ENCODE data around the gene CD38. TPM values are rescaled to one million over a fixed set of nuclear protein-coding genes. Genes with fewer than 3 reads are reported as not detected.

Gene CD38
- total RNA-seq, 1 experiment from 2014 or later: not detected

GRCh38 chr4:15753786-15754185 is 24.3 kb upstream of the CD38 start:
- Histone ChIP-seq H3K4me3 (ENCODE audit: low read depth, low read length, poor library complexity, severe bottlenecking) (no peak overlapping the region), H3K27me3 (replicated peaks; ENCODE audit: insufficient read depth, low read depth, low read length, poor library complexity) (no peaks in the 10 kb centered on the region), H3K36me3 (ENCODE audit: insufficient read depth, low read length, poor library complexity, severe bottlenecking) (no peaks in the 10 kb centered on the region), H3K27ac (ENCODE audit: low read depth, low read length, poor library complexity, severe bottlenecking) (no peak overlapping the region), H3K4me1 (ENCODE audit: insufficient read depth, low read length, poor library complexity, severe bottlenecking) (no peaks in the 10 kb centered on the region), H3K9me3 (ENCODE audit: low read depth, low read length, poor library complexity, severe bottlenecking) (no peaks in the 10 kb centered on the region)
- intact Hi-C loops (cut with micrococcal nuclease; ENCODE audit: unreplicated experiment): no loop called here
- no peak for TF ChIP-seq EZH2 (IDR thresholded peaks at IDR 0.05; ENCODE audit: borderline replicate concordance, low read depth, low read length, poor library complexity, severe bottlenecking)
- TF ChIP-seq, protein P1, sequence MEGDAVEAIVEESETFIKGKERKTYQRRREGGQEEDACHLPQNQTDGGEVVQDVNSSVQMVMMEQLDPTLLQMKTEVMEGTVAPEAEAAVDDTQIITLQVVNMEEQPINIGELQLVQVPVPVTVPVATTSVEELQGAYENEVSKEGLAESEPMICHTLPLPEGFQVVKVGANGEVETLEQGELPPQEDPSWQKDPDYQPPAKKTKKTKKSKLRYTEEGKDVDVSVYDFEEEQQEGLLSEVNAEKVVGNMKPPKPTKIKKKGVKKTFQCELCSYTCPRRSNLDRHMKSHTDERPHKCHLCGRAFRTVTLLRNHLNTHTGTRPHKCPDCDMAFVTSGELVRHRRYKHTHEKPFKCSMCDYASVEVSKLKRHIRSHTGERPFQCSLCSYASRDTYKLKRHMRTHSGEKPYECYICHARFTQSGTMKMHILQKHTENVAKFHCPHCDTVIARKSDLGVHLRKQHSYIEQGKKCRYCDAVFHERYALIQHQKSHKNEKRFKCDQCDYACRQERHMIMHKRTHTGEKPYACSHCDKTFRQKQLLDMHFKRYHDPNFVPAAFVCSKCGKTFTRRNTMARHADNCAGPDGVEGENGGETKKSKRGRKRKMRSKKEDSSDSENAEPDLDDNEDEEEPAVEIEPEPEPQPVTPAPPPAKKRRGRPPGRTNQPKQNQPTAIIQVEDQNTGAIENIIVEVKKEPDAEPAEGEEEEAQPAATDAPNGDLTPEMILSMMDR (conservative IDR thresholded peaks at IDR 0.05; ENCODE audit: low read depth, low read length): no peak
- BruUV-seq (replicated peaks): no TSS peak
- ChIA-PET CTCF (no interaction called here), POLR2A (ENCODE audit: low non-redundant PET) (no interaction called here)
- DNase-seq (ENCODE audit: low spot score): no peak

- CTCF ChIA-PET: no interaction called here
- Histone ChIP-seq H3K27me3 (replicated peaks; ENCODE audit: insufficient read depth, low read depth, low read length, poor library complexity) (no peaks in the 10 kb centered on the region), H3K4me1 (ENCODE audit: insufficient read depth, low read length, poor library complexity, severe bottlenecking) (no peaks in the 10 kb centered on the region), H3K27ac (ENCODE audit: low read depth, low read length, poor library complexity, severe bottlenecking) (no peak overlapping the region), H3K36me3 (ENCODE audit: insufficient read depth, low read length, poor library complexity, severe bottlenecking) (no peaks in the 10 kb centered on the region), H3K4me3 (ENCODE audit: low read depth, low read length, poor library complexity, severe bottlenecking) (no peak overlapping the region), H3K9me3 (ENCODE audit: low read depth, low read length, poor library complexity, severe bottlenecking) (no peaks in the 10 kb centered on the region)
- POLR2A ChIA-PET (ENCODE audit: low non-redundant PET): no interaction called here
- no TSS peak for BruUV-seq (replicated peaks)
- no peak for DNase-seq (ENCODE audit: low spot score)
- intact Hi-C loops (cut with micrococcal nuclease; ENCODE audit: unreplicated experiment): no loop called here
- TF ChIP-seq, protein P1 (conservative IDR thresholded peaks at IDR 0.05; ENCODE audit: low read depth, low read length): no peak
- TF ChIP-seq EZH2 (IDR thresholded peaks at IDR 0.05; ENCODE audit: borderline replicate concordance, low read depth, low read length, poor library complexity, severe bottlenecking): no peak
Measured at GRCh38 chr4:15754323-15754722, 23.8 kb upstream of the CD38 start.

DNA sequence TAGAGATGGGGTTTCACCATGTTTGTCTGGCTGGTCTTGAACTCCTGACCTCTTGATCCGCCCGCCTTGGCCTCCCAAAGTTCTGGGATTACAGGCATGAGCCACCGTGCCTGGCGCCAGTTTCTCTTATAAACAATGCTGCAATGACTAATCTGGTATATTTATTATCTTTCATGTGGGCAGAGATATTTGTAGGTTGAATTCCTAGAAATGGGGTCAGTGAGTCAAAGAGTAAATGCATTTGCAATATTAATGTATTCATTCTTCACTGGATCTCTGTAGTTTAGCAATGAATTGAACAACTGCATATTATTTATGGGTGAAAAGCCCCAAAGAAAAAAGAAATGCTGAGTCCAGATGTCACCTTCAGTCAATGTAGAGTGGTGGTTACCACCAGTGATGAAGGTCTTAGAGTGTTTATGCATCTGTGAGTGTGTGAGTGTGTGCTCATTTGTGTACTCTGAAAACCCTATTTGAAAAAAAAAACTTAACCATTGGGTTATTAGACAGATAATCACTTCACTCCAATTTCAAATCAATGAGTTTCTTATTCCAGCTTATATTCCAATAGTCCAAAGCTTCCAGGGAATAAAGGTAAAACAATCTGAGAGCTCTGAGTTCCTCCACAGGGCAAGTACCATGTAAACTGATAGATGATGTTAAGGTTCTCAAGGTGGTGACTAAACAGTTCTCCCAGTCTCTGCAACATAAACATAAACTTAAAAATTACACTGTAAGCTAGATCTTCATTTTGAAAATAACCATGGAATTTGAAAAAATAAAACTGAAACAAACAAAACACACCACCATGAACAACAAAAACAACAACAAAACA is 22.6 kb upstream of the CD38 start:
- Histone ChIP-seq H3K27me3 (replicated peaks; ENCODE audit: insufficient read depth, low read depth, low read length, poor library complexity) (no peaks in the 10 kb centered on the region), H3K27ac (ENCODE audit: low read depth, low read length, poor library complexity, severe bottlenecking) (no peak overlapping the region), H3K36me3 (ENCODE audit: insufficient read depth, low read length, poor library complexity, severe bottlenecking) (no peaks in the 10 kb centered on the region), H3K4me1 (ENCODE audit: insufficient read depth, low read length, poor library complexity, severe bottlenecking) (no peaks in the 10 kb centered on the region), H3K9me3 (ENCODE audit: low read depth, low read length, poor library complexity, severe bottlenecking) (no peaks in the 10 kb centered on the region), H3K4me3 (ENCODE audit: low read depth, low read length, poor library complexity, severe bottlenecking) (no peak overlapping the region)
- CTCF ChIA-PET: no interaction called here
- TF ChIP-seq EZH2 (IDR thresholded peaks at IDR 0.05; ENCODE audit: borderline replicate concordance, low read depth, low read length, poor library complexity, severe bottlenecking): no peak
- TF ChIP-seq, protein P1 (conservative IDR thresholded peaks at IDR 0.05; ENCODE audit: low read depth, low read length): no peak
- DNase-seq (ENCODE audit: low spot score): no peak
- BruUV-seq (replicated peaks): no TSS peak
- intact Hi-C loops (cut with micrococcal nuclease; ENCODE audit: unreplicated experiment): no loop called here
- POLR2A ChIA-PET (ENCODE audit: low non-redundant PET): no interaction called here

All from A673 (cell line).